GM18909 (cell line): Measurements from ENCODE around the gene ARHGAP32.

ENCODE experiments used
- ATAC-seq: cut with Tn5 transposase; IDR thresholded peaks from one replicate; pipeline ENCODE4 v1.9.1; 2021; ENCODE audit warnings: mild to moderate bottlenecking; ENCODE audit not compliant: unreplicated experiment, poor library complexity

The ARHGAP32 gene

GRCh38 chr11:128963744-128964325 is 228.3 kb downstream of the ARHGAP32 start:
- ATAC-seq, result no peak

- ATAC-seq, result no peak
Measured at GRCh38 chr11:128962896-128963295, 229.2 kb downstream of the ARHGAP32 start.

- ATAC-seq, result no peak
Measured at GRCh38 chr11:128961645-128962044, 230.5 kb downstream of the ARHGAP32 start.

- ATAC-seq, result no peak
Measured at GRCh38 chr11:128957202-128957482, 235.0 kb downstream of the ARHGAP32 start.

GRCh38 chr11:128956401-128957201 is 235.5 kb downstream of the ARHGAP32 start:
- ATAC-seq, result no peak

GRCh38 chr11:128955636-128956035 is 236.5 kb downstream of the ARHGAP32 start:
- no peak for ATAC-seq

GRCh38 chr11:128953151-128953550 is 239.0 kb downstream of the ARHGAP32 start:
- ATAC-seq, result no peak

- no peak for ATAC-seq
Measured at GRCh38 chr11:128949791-128950454, 242.2 kb downstream of the ARHGAP32 start.

GRCh38 chr11:128948583-128948982 is 243.5 kb downstream of the ARHGAP32 start:
- ATAC-seq, result no peak

GRCh38 chr11:128947773-128948172 is 244.4 kb downstream of the ARHGAP32 start:
- ATAC-seq, result no peak

GRCh38 chr11:128946648-128947047 is 245.5 kb downstream of the ARHGAP32 start:
- no peak for ATAC-seq

GRCh38 chr11:128943428-128943976 is 248.6 kb downstream of the ARHGAP32 start:
- ATAC-seq, result no peak

GRCh38 chr11:128942817-128943427 is 249.2 kb downstream of the ARHGAP32 start, which contains the start of gene TP53AIP1:
TSS of gene TP53AIP1 (minus strand) at chr11:128942871. CDS start at chr11:128937818, 5,053 bp downstream.
- ATAC-seq, result no peak

GRCh38 chr11:128942272-128942612 is 249.9 kb downstream of the ARHGAP32 start:
- ATAC-seq, result no peak

GRCh38 chr11:128941573-128942271 is 250.4 kb downstream of the ARHGAP32 start:
- no peak for ATAC-seq

GRCh38 chr11:128941110-128941509 is 251.0 kb downstream of the ARHGAP32 start:
- ATAC-seq, result no peak

GRCh38 chr11:128940603-128941002 is 251.5 kb downstream of the ARHGAP32 start:
- no peak for ATAC-seq

GRCh38 chr11:128940156-128940555 is 252.0 kb downstream of the ARHGAP32 start:
- no peak for ATAC-seq

- ATAC-seq, result no peak
Measured at GRCh38 chr11:128939591-128939990, 252.5 kb downstream of the ARHGAP32 start.

GRCh38 chr11:128938156-128938885 is 253.8 kb downstream of the ARHGAP32 start:
- no peak for ATAC-seq
